NT2/D1 (cell line): ENCODE measurements around the gene LYPD6.

Experiments
- DNase-seq: peaks from one replicate; pipeline ENCODE4 v3.0.0-alpha.2; 2011; ENCODE audit warnings: low read depth, low spot score
- H3K27me3 ChIP-seq: 2 replicates; pipeline ENCODE4 v1.6.0; 2011; ENCODE audit warnings: mild to moderate bottlenecking; ENCODE audit not compliant: insufficient read length, insufficient read depth
- H3K36me3 ChIP-seq: 2 replicates; pipeline ENCODE4 v1.6.1; 2011; ENCODE audit warnings: mild to moderate bottlenecking, low read length, mixed read lengths; ENCODE audit not compliant: insufficient read depth, insufficient read length
- H3K4me1 ChIP-seq: 2 replicates; pipeline ENCODE4 v1.5.1; 2011; ENCODE audit not compliant: insufficient read depth, insufficient read length
- H3K4me3 ChIP-seq: 2 replicates; pipeline ENCODE4 v1.5.1; 2011; ENCODE audit warnings: low read depth; ENCODE audit not compliant: insufficient read length
- H3K9ac ChIP-seq: 2 replicates; pipeline ENCODE4 v1.6.0; 2011; ENCODE audit warnings: low read depth; ENCODE audit not compliant: insufficient read length
- H3K9me3 ChIP-seq: 2 replicates; pipeline ENCODE4 v1.5.1; 2011; ENCODE audit warnings: mild to moderate bottlenecking, low read length; ENCODE audit not compliant: insufficient read depth
- SUZ12 ChIP-seq: IDR thresholded peaks from 2 replicates; pipeline ENCODE4 v1.6.1; 2011; ENCODE audit not compliant: insufficient read length, insufficient read depth; ENCODE audit errors: extremely low read depth
- YY1 ChIP-seq: IDR thresholded peaks from 2 replicates; pipeline ENCODE4 v1.6.1; 2011; ENCODE audit not compliant: insufficient read length, insufficient read depth
- ZNF274 ChIP-seq: IDR thresholded peaks from 2 replicates; pipeline ENCODE4 v1.6.1; 2011; ENCODE audit warnings: mild to moderate bottlenecking, low read depth, low read length

LYPD6 gene

GRCh38 chr2:149364839-149365238 is 34.5 kb downstream of the LYPD6 start:
- DNase-seq = no peak
- TF ChIP-seq ZNF274 (no peak), YY1 (no peak), SUZ12 (no peak)
- H3K27me3 ChIP-seq = no peaks in the 10 kb centered on the region
- no peak overlapping the region for H3K9ac ChIP-seq
- no peaks in the 10 kb centered on the region for H3K4me1 ChIP-seq
- no peaks in the 10 kb centered on the region for H3K36me3 ChIP-seq
- no peak overlapping the region for H3K4me3 ChIP-seq
- peaks cover 24% of the 10 kb centered on the region; the same call in 1 of the 2 replicates for H3K9me3 ChIP-seq

GRCh38 chr2:149365931-149366583 is 35.7 kb downstream of the LYPD6 start:
- Histone ChIP-seq H3K9ac (no peak overlapping the region), H3K9me3 (peaks cover 24% of the 10 kb centered on the region; the same call in 1 of the 2 replicates), H3K4me3 (no peak overlapping the region), H3K4me1 (no peaks in the 10 kb centered on the region), H3K27me3 (no peaks in the 10 kb centered on the region), H3K36me3 (no peaks in the 10 kb centered on the region)
- DNase-seq = no peak
- TF ChIP-seq YY1 (no peak), SUZ12 (no peak), ZNF274 (no peak)

DNA sequence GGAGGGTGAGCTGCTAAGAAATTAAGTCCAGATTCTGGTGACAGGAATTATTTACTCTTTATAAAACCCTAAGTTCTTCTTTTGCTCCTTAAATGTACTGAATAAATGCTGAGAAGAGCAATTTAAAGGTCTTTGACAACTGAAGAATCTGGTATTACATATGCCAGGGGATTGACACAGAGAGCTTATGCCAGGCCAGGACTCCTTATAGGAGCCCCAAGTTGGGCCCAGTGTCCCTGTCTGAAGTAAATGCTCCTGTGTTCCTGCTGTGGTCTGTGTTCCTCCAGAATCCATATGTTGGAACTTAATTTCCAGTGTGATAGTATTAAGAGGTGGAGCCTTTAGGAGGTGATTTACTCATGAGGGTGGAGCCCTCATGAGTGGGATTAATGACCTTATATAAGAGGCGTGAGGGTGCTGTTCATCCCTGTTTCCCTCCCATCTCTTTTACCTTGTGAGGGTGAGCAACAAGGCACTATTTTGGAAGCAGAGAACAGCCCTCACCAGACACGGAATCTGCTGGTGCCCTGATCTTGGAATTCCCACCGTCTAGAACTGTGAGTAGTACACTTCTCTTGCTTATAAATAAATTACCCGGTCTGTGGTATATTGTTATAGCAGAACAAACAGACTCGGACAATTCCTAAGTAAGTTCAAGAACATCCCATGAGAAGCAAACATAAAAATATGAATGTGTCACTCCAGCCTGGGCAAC is 39.8 kb downstream of the LYPD6 start:
- no peaks in the 10 kb centered on the region for H3K4me1 ChIP-seq
- DNase-seq = no peak
- peaks cover 11% of the 10 kb centered on the region; the same call in 1 of the 2 replicates for H3K9me3 ChIP-seq
- H3K9ac ChIP-seq = no peak overlapping the region
- no peaks in the 10 kb centered on the region for H3K27me3 ChIP-seq
- TF ChIP-seq SUZ12 (no peak), YY1 (no peak), ZNF274 (no peak)
- H3K4me3 ChIP-seq = no peak overlapping the region
- H3K36me3 ChIP-seq = no peaks in the 10 kb centered on the region

DNA sequence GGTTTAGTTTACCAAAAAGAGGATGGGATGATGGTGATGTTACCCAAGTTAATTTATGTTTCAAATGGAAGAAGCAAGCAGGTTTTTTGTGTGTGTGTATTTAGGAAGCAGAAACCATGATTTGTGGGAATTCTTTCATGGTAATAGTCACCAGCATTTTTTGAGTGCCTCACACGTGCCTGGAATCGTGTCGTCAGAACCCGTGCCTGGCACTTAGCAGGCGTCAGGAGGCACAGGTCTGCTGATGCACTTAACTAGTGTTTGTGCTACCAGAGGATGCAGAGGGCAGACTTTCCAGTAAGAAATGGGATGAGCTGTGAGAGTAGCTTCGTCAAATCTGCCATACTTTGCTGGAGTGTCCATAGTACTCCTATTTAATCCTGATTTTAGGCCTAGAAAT is 41.1 kb downstream of the LYPD6 start:
- H3K27me3 ChIP-seq = no peaks in the 10 kb centered on the region
- TF ChIP-seq SUZ12 (no peak), ZNF274 (no peak), YY1 (no peak)
- H3K4me3 ChIP-seq = no peak overlapping the region
- H3K36me3 ChIP-seq = no peaks in the 10 kb centered on the region
- no peak overlapping the region for H3K9ac ChIP-seq
- peaks cover 11% of the 10 kb centered on the region; the same call in 1 of the 2 replicates for H3K9me3 ChIP-seq
- H3K4me1 ChIP-seq = no peaks in the 10 kb centered on the region
- DNase-seq = no peak

- no peak overlapping the region for H3K4me3 ChIP-seq
- TF ChIP-seq YY1 (no peak), ZNF274 (no peak), SUZ12 (no peak)
- no peak for DNase-seq
- no peaks in the 10 kb centered on the region for H3K9me3 ChIP-seq
- no peak overlapping the region for H3K9ac ChIP-seq
- H3K36me3 ChIP-seq = no peaks in the 10 kb centered on the region
- H3K27me3 ChIP-seq = no peaks in the 10 kb centered on the region
- H3K4me1 ChIP-seq = no peaks in the 10 kb centered on the region
Observed at GRCh38 chr2:149375801-149376361, 45.5 kb downstream of the LYPD6 start.

GRCh38 chr2:149380205-149380604 is 49.8 kb downstream of the LYPD6 start:
- TF ChIP-seq ZNF274 (no peak), SUZ12 (no peak), YY1 (no peak)
- no peak for DNase-seq
- H3K9ac ChIP-seq = no peak overlapping the region

GRCh38 chr2:149383340-149383739 is 53.0 kb downstream of the LYPD6 start:
- no peak for TF ChIP-seq ZNF274
- no peak for TF ChIP-seq SUZ12
- TF ChIP-seq YY1 = no peak
- no peak for DNase-seq
- Histone ChIP-seq H3K4me3 (no peak overlapping the region), H3K9ac (no peak overlapping the region), H3K27me3 (no peaks in the 10 kb centered on the region), H3K9me3 (no peaks in the 10 kb centered on the region), H3K4me1 (peaks cover 4% of the 10 kb centered on the region), H3K36me3 (no peaks in the 10 kb centered on the region)

More at GRCh38 chr2:149380205-149380604, 49.8 kb downstream of the LYPD6 start:
- no peaks in the 10 kb centered on the region for H3K27me3 ChIP-seq
- no peaks in the 10 kb centered on the region for H3K4me1 ChIP-seq
- no peaks in the 10 kb centered on the region for H3K9me3 ChIP-seq
- H3K4me3 ChIP-seq = no peak overlapping the region
- no peaks in the 10 kb centered on the region for H3K36me3 ChIP-seq
